PC-9 (cell line): Measurements from ENCODE around the gene NCAM2.

Experiments
- EZH2 ChIP-seq: fragments of 200-600 bp; sonication (generic); IDR thresholded peaks from 2 replicates; pipeline ENCODE4 v1.8.0; 2017; ENCODE audit warnings: antibody characterized with exemption, low read depth
- TF ChIP-seq, protein P1 (sequence below): fragments of 200-600 bp; sonication (generic); conservative IDR thresholded peaks from 2 replicates; pipeline ENCODE4 v1.6.1; 2017; ENCODE audit warnings: mixed run types, antibody characterized with exemption, mild to moderate bottlenecking, moderate library complexity

DNA sequence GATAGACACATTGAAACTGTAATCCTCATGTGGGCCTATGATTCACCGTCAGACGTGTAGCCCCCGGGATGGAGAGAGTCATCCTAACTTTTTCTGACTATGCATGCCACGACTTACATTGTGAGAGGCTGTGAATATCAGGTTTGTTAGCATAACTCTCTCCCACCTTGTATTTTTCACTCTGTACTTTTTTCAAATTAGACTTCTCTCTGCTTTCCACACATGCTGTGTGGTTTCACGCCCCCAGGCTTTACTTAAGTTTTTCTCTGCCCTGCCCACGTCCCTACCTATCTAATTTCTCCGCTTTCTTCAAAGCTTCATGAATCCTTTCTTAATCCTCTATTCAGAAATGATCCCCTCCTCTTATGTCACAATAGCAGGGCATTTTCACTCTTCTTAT is 3.4 kb upstream of the NCAM2 start:
- TF ChIP-seq, protein P1, sequence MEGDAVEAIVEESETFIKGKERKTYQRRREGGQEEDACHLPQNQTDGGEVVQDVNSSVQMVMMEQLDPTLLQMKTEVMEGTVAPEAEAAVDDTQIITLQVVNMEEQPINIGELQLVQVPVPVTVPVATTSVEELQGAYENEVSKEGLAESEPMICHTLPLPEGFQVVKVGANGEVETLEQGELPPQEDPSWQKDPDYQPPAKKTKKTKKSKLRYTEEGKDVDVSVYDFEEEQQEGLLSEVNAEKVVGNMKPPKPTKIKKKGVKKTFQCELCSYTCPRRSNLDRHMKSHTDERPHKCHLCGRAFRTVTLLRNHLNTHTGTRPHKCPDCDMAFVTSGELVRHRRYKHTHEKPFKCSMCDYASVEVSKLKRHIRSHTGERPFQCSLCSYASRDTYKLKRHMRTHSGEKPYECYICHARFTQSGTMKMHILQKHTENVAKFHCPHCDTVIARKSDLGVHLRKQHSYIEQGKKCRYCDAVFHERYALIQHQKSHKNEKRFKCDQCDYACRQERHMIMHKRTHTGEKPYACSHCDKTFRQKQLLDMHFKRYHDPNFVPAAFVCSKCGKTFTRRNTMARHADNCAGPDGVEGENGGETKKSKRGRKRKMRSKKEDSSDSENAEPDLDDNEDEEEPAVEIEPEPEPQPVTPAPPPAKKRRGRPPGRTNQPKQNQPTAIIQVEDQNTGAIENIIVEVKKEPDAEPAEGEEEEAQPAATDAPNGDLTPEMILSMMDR, result no peak
- TF ChIP-seq EZH2, result no peak
